Hematopoietic multipotent progenitor cell treated with erythropoietin and hydrocortisone succinate and interleukin-3 and kit ligand, for 17 days (in vitro differentiated cells): Measurements from ENCODE around the gene TOR4A.

ENCODE experiments used
- DNase-seq: peaks from one replicate; pipeline ENCODE4 v3.0.0-alpha.2; 2015; ENCODE audit warnings: low spot score

The TOR4A gene

DNA sequence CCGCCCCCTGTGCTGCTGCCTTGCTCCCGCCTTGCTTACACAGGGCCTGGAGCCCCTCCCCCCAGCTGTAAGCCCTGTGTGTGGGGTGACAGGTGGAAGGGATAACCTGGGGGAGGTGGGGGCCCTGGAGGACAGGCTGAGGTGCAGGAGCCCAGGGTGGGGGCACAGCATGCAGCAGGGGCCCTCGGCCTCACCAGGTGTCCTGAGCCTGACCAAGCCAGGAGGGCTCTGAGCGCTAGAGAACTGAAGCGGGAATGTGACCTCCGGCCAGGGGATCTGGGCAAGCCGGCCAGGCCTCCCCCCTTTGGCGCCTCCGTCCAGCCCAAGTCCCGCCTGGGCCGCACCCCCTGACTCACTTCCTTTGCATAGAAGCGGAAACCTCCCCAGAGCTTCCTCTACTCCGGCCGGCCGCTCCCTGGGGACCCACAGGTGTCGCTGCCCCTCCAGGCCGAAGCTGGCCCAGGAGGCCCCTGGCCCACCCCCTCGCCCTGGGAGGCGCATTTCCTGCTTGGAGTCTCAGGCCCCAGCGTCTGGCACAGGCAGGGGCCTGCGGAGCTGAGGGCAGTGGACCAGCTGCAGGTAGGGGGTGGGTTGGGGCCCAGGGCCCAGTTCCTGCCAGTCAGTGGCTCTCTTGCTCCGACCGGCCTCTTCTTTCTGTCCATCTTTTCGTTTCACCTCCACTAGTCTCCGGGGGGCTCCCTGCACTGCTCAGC, at the start of gene TOR4A:
TSS of gene TOR4A (plus strand) at position 398 of the 713 bp plus-strand sequence. CDS start 964 bp downstream, outside the sequence.
- no peak for DNase-seq

DNA sequence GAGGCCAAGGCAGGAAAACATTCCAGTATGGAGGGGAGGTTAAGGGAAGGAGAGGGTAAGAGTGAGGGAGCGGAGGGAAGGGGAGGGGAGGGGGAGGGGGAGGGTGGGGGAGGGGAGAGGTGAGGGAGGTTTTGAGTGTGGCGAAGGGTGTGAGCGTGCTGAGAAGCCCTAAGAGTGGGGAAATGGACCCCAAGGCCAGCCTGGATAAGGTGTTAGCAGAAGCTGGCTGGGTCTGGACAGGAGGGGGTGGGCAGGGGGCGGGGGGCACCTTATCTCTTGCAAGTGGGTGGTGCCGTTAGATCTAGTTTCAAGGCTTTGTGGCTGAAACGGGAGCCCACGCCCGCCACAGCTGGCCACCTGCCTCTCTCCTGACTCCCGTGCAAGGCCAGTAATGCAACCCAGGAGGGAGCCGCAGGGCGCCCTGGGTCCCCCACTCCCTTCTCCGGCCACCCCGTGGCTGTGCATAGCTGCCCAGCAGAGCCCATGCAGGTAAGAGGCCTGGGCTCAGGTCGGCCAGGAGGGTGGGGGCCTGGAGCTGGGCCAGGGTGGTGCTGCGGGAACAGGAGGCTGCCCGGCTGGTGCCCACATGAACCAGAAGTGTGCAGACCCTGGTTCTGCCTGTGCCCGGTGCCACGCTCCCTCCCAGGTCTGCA, 49.5 kb upstream of the TOR4A start:
- no peak for DNase-seq

DNA sequence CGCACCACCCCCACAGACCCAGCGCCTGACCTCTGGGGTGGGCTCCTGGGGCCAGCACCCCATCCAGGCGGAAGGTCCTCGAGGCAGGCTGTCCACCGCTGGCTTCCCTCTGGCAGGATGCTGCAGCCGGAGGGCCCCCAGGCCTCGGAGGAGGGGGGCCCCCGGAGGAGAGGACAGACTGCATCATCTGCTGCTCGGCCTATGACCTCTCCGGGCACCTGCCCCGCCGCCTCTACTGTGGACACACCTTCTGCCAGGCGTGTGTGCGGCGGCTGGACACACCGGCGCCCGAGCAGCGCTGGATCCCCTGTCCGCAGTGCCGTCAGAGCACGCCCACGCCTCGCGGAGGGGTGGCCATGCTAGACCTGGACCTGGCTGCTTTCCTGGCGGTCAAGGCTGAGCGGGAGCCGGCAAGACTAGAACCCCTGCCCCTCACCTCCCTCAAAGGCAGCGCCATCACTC, 49.0 kb upstream of the TOR4A start:
- DNase-seq, result no peak

DNA sequence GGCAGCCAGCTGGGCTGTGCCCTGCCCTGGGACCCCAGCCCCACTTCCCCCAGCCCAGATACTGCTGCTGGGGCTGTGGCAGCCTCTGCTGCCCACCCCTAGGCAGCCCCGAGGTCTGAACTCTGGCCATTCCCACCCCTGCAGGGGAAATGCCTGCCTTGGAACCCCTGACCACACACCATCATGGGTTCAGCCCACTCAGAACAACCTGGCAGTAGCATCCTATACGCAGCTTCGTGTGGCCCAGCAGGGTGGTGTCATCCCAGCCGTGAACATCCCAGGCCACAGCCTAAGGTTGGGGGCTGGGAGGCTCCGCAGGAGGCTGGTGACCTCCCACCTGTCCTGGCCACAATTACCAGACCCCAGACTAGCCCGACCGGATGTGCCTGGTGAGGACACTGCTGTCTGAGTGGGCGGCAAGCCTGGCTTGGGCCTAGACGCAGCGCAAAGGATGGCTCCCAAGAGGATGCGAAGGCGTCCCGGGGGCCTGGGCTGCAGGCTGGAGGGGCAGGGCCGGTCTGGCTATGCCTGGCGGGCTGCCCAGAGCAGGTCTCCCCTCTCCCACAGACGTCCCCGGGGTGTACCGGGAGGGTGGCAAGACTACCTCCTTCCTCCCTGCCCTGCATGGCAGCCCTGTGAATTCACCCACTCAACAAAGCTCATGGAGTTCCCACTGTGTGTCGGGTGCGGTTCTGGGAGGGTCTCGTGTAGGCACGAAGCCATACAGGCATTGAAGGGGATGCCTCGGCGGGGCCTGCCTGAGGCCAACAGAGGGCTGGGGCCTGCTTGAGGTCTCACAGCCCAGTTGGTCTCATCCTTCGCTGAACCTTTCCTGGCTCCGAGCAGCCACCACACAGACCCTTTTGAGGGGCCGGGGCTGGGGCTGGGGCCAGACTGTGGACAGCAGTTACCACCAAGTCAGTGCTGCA, 48.3 kb upstream of the TOR4A start:
- no peak for DNase-seq

DNA sequence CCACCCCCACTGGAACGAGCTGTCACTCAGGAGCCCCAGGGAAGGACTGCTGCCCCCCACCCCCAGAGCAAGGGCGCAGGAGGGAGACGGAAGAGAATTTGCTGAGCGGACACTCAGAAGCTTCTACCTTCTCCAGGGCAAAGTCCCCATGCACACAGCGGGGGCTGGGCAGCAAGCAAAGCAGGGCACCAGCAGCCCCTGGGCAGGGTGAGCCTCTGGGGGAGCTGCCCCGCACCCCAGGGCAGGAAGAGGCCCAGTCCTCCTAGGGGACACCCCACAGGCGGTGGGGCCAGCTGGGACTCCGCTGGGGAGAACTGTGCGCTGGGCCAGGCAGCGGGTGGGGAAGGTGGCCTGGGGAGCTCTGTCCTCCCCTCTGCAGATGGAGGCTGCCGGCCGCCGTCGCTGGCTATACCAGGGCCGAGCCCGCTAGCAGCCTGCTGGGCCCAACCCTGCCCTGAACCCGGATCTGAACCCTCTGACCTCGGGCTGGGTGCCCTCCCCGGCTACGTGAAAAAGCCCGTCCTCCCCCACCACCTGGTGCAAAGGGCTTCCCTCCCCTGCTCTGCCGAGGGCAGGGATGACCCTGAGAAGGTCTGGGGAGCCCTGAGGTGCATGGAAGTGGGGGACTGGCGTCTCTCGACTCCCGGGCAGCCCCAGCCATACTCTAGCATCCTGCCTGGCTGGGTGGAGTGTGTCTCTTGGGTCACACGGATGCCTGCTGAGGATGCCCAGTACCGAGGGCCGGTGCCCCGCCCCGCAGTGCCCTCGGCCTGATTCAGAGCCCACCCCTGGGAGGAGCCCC, 47.4 kb upstream of the TOR4A start:
- no peak for DNase-seq

DNA sequence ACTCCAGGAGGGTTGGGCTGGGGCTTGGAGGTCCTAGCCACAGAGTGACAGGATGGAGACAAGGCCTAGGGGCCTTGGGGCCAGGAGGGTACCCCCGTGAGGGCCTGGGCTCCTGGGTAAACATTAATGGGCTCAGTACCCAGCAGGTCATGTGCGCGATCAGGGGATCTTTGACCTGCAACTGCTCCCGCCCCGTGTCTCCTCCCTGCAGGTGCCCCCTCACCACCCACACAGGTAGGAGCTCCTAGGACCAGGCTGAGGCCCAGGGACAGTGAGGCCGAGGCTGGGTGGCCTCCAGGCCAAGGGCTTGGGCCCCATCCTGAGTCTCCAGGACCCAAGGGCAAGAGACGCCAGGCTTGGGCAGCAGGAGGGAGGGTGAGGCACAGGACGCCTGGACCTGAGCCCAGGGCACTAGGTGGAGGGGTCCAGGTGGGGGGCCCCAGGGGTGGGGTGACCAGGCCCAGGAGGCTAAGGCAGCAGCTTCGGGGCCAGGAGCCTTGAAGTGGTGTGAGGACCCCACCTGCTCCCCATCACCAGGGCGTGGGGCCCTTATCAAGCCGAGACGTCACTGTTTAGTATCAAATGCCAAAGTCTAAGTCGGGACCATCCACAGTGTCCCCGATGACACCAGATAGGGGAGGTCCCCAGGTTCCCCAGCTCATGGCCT, 46.7 kb upstream of the TOR4A start, which contains the start of gene SLC34A3:
TSS of gene SLC34A3 (plus strand) at position 197 of the 667 bp plus-strand sequence. CDS start 802 bp downstream, outside the sequence.
- no peak for DNase-seq

DNA sequence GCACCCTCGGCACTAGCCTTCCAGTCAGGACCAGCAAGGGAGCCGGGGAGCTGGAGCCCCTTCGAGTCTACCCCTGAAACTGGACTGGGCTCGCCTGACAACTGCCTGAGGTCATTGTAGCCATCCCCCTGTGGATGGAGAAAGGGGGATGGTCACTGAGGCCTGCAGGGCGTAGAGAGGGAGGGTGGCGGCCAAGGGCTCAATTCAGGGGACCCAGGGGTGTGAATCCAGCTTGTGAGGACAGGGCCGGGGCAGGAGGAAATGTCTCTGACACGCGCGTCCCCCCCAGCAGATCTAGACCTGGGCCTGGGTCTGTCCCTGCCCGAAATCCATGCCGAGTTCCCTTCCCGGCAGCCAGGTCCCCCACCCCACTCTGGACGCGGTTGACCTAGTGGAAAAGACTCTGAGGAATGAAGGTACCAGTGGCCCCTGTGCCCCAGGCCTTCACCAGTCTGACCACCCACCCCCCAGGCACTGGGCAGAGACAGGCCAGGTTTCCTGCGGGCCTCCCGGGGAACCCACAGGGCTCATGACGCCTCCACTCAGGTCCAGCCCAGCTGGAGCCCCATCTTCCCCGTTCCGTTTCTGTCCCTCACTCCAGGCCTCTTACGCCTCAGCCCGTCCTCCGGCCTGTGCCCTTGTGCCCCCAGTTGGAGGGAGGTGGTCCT, 46.0 kb upstream of the TOR4A start:
- DNase-seq, result no peak

DNA sequence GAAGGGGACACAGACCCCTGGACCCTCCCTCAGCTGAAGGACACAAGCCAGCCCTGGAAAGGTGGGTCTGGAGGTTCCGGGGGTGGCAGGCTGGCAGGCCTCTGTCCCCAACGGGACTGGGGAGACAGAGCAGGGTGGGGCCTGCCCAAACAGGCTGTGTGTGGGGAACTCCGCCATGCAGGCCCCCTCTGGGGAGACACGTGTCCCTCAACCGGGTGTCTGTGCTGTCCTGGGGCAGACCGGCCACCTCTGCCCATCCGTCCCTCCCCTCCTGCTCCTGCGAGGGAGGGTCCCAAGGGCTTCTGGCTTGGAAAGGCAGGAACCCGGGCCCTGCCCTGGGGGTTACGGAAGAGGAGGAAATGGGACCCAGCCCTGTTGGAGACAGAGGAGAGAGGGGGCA, 45.4 kb upstream of the TOR4A start:
- no peak for DNase-seq

GRCh38 chr9:137232510-137232909, 45.0 kb upstream of the TOR4A start:
- no peak for DNase-seq

DNA sequence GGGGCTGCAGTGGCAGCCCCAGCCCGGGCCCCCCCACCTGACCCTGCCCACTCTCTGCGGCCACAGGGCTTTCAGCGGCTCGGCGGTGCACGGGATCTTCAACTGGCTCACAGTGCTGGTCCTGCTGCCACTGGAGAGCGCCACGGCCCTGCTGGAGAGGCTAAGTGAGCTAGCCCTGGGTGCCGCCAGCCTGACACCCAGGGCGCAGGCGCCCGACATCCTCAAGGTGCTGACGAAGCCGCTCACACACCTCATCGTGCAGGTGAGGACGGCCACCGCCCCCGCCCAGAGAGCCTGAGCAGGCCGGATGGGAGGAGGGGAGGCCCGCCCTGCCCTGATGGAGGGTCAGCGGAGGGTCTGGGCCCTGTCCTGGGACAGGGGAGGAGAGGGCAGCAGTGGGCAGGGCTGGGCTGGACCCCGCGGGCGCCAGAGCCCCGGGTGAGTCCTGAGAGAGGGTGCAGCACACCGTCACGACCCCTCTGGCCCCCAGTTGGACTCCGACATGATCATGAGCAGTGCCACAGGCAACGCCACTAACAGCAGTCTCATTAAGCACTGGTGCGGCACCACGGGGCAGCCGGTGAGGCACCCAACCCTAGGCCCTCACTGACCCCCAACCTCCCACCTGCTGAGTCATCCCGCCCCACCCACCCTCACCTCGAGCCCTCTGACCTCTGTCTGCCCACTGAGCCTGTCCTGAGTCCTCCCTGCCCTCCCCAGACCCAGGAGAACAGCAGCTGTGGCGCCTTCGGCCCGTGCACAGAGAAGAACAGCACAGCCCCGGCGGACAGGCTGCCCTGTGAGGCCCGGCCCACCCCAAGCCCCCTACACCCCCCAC, 44.2 kb upstream of the TOR4A start:
- DNase-seq, result no peak

DNA sequence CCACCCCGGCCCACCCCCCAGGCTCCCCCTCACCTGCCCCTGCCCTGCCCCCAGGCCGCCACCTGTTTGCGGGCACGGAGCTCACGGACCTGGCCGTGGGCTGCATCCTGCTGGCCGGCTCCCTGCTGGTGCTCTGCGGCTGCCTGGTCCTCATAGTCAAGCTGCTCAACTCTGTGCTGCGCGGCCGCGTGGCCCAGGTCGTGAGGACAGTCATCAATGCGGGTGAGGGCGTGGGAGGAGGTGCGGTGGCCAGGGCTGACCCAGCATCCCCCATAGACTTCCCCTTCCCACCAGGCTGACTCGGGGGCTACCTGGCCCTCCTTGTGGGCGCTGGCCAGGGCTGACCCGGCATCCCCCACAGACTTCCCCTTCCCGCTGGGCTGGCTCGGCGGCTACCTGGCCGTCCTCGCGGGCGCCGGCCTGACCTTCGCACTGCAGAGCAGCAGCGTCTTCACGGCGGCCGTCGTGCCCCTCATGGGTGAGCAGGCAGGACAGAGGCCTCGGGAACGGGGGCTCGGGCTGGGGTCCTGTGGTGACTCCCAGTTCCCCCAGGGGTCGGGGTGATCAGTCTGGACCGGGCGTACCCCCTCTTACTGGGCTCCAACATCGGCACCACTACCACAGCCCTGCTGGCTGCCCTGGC, 43.4 kb upstream of the TOR4A start:
- DNase-seq, result no peak

GRCh38 chr9:137234758-137235423, 42.6 kb upstream of the TOR4A start:
- no peak for DNase-seq

DNA sequence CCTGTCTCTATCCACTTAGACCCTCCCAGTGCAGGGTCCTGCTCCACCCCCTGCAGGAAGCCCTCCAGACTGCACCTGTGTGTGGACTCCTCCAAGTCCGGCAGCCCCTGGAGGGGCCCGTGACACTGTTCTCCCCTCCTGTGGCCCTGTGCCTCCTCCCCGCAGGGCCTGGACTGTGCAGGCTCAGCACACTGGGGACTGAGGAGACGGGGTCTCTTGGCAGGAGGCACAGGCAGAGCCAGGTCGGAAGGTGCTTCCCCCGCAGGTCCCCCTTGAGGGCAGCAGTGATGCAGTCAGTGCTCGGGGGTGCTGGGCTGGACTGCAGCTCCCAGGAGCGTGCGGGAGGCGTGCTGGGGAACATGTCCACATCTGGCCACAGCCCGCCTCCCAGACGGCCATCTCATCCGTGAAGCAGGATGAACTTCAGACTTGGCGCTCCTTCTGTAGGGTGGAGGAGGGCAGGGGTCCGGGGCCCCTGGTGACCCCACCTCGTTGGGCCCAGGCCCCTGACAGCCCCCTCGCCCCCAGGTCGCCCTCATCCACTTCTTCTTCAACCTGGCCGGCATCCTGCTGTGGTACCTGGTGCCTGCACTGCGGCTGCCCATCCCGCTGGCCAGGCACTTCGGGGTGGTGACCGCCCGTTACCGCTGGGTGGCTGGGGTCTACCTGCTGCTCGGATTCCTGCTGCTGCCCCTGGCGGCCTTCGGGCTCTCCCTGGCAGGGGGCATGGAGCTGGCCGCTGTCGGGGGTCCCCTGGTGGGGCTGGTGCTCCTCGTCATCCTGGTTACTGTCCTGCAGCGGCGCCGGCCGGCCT, 41.9 kb upstream of the TOR4A start:
- no peak for DNase-seq

DNA sequence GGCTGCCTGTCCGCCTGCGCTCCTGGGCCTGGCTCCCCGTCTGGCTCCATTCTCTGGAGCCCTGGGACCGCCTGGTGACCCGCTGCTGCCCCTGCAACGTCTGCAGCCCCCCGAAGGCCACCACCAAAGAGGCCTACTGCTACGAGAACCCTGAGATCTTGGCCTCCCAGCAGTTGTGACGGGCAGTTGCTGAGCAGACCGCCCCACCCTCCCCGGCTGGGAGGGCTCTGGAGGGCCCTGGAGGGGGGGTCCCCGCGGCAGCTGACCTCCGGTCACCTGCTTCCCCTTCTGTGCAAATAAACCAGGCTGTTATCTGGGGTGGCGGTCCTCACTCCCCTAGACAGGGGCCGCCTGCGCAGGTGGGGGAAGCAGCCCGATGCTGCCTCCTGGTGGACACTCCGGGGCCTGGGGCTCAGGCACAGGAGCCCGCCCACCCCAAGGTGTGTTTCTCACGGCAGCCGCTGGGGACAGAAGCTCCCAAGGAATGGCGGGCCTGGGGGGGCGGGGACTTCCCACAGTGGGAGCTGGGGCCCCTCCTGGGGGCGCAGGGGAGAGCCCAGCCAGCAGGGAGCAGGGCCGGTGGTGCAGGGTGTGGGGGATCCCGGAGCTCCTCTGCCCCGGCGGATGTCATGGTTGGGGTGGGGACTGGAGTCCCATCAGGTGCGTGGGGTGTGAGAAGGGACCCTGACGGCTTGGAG, 41.1 kb upstream of the TOR4A start:
- DNase-seq, result peak; percentile 90

DNA sequence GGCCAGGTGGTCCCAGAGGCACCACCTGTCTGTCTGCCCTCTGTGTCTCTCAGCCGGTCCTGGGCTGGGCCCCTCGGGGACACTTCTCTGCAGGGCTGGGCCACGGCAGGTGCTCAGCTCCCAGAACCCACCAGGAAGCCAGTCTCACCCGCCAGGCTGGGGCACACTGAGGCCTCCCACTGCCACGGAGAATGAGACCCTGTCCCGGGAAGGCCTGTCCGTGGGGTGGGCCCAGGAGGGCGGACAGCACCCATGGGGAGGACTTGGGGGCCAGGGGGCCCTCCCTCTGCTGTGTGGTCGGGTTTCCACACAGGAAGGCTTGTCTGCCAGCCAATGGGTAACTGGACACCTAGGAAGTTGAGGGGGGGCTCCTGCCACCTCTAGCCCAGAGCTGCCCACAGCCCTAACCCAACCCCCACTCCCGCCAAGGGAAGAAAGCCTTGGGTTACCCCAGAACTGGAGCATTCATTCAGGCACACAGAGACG, 40.5 kb upstream of the TOR4A start:
- no peak for DNase-seq

DNA sequence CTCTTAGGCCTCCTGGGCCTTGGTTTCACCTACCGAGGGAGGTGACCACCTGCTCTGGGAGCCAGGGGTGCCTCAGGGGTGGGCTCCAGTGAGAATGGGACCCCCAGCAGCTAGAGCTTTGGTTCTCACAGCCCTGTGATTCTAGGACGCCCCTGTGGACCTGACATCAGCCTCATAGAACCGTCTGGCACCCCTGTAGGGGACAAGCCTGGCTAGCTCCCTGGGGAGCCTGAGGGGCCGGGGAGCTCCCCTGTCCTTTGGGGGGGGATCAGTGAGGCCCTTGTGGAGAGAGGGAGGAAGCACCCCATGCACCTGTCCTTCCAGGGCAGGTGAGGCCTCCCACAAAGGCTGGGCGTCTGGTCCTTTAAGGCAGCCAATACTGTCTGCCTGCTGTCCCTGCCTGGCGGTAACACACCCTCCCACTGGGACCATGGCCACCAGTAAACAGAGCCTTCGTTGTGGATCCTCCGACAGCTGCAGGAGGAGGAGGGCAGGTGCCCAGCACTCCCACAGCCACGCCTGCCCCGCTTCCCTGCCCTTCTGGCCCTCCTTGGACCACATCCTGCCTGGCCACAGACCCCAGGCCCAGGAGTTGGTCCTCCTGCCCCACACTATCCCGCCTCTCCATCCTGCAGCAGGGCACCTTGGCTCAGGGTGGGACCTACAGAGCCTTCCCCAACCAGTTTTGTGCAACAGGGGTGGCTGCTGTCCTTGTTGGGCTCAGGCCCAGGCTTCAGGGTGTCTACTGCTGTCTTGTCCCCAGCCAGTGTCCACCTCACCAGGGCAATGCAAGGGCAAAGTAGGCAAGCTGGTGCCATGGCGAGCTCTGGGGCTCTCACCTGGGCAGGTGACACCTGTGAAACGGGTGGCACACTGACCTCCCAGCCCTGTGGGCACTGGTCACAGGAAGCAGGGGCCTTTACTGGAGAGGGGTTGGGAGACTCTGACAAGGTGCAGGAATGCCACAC, 39.5 kb upstream of the TOR4A start:
- DNase-seq, result no peak
